HG02884 (cell line): ENCODE measurements around the gene HSP90B1.

Experiments used
- ATAC-seq: cut with Tn5 transposase; IDR thresholded peaks from one replicate; pipeline ENCODE4 v1.9.1; 2021; ENCODE audit warnings: mild to moderate bottlenecking, moderate library complexity; ENCODE audit not compliant: unreplicated experiment

HSP90B1 gene

DNA sequence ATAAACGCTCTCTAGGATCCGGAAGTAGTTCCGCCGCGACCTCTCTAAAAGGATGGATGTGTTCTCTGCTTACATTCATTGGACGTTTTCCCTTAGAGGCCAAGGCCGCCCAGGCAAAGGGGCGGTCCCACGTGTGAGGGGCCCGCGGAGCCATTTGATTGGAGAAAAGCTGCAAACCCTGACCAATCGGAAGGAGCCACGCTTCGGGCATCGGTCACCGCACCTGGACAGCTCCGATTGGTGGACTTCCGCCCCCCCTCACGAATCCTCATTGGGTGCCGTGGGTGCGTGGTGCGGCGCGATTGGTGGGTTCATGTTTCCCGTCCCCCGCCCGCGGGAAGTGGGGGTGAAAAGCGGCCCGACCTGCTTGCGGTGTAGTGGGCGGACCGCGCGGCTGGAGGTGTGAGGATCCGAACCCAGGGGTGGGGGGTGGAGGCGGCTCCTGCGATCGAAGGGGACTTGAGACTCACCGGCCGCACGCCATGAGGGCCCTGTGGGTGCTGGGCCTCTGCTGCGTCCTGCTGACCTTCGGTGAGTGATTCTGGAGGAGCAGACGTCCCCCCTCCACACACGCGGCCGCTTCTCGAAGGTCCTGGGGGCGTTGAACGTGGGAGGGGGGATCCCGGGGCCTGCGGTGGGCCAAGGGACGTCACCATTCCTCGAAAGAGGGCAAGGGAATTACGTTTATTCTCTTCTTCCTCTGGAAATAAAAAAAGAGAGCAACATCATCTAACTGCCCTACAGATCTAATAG lies at the start of gene HSP90B1:
Gene HSP90B1, plus strand, starts transcription at position 377 of the 753 bp plus-strand sequence. Its CDS starts 106 bp downstream, at position 483.
- ATAC-seq = peak; percentile 60

DNA sequence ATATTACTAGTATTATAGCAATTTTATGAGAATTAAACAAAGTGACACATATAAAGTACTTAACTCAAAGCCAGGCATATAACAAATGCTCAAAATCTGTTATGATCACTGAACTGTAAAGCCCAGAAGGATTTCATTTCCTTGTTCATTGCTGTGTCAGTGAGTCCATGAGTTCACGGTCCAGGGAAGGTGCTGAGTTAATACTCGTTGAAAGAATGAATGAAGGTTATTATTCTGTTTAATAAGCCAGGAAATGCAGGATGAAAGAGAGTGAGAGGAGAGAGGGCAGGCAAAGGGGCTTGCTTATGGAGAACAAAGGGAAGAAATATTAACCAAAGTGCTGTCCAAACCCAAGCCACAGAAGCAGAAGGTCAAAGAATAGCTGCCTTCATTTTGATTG lies 48.9 kb upstream of the HSP90B1 start:
- no peak for ATAC-seq

DNA sequence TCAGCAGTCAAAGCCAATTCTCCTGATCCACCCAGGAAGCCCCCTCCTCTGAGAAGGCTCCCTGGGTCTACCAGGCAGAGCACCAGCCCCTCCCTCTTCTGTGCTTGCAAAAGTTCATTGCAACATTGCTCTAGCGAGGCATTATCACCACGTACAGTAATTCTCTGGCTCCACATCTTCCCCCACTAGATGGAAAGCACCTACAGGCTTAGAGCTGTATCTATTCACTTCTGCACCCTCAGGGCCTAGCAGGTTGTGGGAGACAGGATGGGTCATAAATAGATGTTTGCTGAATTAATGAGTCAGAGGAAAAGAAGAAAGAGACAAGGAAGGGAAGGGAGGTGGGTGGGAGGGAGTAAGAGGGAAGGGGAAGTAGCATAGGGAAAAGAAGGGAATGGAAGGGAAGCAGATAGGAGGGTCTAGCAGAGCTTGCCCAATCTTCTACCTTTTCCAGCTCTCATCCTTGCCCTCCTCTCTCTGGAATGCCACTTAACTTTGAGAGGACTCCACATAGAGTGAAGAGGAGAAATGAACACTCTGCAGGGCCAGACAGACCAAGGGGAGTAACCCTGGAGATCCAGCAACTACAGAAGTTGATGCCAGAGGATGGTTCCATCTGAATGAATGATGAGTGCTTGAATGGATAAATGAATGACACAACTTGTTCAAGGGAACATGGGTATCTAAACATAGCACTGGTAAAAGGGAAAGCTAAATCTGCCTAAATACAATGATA lies 47.2 kb upstream of the HSP90B1 start:
- ATAC-seq = no peak

DNA sequence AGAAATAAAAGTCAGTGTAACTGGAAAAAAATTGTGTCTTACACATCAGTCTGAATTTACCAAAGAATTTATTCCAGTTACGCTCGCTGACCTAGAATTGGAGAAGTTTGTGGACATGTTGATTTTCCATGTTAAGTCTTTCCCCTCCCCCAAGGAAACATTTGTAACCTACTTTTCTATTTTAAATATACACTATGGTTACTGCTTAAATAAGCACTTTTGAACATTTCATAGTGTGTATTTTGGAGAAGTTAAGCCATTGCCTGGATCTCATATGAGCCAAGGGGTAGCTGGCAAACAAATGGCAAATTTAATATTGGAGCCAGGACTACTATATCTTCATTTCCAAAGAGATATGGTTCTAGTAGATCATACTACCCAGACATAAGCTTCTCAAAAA lies 46.3 kb upstream of the HSP90B1 start:
- no peak for ATAC-seq

DNA sequence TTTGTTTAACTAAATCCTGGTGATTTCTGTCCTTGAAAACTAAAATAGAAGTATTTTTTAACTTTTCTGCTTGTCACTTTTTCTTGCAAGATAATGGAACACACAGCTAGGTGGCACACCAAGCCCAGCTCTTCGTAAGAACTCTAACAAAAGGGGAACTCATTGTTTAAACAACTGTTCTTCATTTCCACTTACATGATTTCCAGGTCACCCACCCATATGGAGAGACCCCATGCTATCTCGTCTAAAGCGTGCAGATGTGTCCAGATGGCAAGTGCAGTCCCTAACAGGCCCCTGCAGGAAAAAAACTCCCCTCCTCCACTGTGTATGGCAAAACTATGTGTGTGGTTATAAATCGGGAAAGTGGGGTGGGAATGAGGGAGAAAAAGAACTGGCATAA lies 45.9 kb upstream of the HSP90B1 start:
- no peak for ATAC-seq

DNA sequence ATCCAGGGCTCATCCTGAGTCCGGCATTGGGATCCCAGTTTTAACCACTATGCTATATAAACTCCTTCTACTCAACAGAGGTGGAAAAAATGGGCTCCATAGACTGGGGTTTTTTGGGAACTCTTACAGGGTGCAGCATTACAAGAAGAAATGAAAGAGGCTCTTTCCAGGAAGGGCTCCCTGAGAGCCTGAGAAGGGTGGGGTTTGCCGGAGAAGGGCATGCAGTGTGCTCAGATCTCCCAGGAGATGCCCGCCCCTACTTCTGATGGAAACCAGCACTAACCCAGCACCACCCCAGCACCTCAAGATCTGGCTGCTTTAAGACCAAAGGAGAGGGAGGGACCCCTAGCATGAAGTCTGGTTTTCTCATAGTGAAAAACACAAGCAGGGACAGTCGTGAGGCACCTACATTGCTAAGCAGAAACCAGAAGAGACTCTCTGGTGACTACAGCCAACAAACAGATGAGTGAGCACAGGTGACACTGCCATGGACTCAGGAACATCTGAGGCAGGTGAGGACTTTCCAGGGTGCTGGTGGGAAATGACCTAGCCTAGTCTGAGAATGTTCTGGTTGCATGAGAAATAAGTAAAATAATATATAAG lies 43.9 kb upstream of the HSP90B1 start:
- ATAC-seq = no peak

DNA sequence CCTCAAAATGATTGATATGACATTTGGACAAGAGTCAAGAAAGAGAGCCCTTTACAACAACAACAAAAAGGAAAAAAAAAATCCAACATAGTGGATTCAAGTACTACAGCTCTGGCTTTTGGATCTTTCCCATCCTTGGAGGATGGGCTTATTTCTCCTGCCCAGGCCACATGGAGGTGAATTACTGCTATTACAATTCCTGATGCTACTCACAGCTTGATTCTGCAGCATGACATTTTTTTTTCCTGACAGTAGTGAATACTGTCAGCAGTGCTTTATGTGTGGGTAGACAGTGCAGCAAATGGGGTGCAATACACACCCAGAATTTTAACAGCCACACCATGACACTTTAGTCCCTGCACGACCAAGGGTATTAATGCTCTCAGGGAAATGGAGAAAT lies 42.5 kb upstream of the HSP90B1 start:
- no peak for ATAC-seq

DNA sequence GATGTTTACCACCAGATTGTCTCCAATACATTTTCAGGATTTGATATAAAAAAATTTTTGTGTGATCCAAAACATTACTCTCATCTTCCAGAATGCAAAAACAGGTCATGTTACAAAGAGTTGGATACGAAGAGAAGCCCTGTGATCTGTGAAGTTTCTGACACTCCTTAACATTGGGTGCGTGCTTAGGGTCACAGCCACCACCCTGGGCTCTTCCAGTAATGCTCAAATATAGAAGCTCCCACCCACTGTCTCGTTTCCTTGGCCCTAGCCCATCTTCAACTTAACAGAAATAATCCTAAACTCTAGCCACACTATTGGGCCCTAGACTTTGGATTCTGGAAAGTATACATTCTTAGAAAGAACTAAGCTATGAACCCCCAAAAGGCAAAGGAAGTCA lies 32.9 kb upstream of the HSP90B1 start:
- no peak for ATAC-seq

DNA sequence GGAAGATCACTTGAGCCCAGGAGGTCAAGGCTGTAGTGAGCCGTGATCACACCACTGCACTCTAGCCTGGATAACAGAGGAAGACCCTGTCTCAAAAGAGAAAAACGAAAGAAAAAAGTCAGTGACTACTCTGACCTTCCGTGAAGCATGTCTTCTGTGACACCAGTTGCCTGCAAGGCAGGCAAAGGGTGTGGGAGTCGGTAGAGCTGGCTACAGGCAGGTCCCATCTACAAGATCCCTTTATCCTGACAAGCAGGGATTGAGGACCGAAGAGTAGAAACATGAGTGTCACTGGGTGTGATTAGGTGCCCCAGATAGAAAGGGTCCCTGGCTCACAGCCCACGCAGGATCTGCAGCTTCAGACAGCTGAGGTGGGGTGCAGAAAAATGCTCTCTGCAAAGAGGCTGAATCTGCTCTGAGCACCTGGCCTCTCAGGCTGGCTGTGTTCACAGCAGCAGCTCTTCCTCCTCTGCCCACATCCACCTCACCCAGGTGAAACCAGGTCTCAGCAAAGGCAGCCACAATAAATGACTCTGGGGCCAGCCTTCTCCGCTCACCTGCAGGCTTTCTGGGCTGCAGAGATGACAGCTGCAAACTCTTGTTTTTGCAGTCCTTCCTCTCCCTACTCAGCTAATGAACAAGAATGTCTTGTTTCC lies 28.6 kb upstream of the HSP90B1 start:
- no peak for ATAC-seq

DNA sequence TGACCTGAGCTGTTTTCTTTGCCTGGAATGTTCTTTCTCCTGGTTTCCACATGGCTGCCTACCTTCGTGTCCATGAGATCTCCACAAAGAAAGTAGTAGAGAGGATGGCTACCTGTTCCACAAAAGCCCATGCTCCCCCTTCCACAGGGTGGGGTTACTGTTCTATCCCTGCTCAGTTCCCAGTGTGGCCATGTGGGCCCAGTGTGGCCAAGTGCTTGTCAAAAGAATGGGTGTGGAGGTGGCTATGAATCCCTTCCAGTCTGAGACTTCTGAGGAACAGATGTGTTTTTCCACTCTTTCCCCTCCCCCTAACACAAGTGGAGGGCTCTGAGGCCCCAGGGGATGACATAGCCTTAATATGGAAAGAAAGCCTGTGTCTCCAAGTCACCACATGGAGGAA lies 26.2 kb upstream of the HSP90B1 start:
- no peak for ATAC-seq

DNA sequence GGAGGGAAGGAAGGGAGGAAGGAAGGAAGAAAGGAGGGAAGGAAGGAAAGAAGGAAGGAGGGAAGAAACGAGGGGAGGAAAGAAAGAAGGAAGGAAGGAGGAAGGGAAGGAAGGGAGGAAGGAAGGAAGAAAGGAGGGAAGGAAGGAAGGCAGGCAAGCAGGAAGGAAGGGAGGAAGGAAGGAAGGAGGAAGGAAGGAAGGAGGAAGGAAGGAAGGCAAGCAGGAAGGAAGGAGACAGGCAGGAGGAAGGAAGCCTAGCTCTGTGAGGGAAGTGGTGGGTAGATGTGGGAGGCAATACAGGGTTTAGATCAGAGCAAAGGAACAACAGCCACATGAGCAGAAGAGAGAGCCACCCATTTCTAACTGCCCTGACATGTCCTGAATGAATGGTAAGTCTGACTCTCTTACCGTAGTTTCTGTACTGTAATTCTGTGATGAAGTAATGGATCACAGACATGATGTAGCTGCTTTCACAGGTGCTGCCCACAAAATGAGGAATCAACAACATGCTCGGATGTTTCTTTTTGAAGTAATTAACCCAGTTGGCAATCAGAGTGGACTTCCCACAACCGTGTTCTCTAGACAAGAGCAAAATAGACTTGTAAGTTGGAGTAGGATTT lies 24.4 kb upstream of the HSP90B1 start:
- ATAC-seq = no peak

DNA sequence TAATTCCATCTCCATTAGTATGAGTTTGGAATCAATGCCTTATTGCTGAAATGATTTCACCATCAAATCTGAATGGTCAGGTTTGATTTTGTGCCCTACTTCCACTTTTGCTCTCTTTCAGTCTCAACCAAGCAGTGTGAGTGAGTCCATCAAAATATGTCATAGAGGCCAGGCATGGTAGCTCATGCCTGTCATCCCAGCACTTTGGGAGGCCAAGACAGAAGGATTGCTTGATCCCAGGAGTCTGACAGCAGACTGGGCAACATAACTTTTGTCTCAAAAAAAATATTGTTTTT lies 22.0 kb upstream of the HSP90B1 start:
- ATAC-seq = no peak

DNA sequence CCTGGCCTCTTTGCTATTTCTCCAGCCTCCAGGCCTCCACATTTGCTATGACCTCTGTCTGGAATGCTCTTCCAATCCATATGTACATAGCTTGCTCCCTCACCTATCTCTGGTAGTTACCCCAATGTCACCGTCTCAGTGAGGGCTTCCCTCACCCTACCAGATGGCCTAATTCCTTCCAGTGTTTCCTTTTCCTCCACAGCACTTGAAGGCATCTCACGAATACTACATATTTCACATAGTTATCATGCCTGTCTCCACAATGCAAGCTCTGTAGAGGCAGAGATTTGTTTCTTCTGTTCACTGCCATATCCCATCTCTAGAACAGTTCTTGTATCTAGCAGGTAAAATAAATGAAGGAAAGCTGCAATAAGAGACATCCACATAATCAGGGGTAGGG lies 21.3 kb upstream of the HSP90B1 start:
- ATAC-seq = no peak

DNA sequence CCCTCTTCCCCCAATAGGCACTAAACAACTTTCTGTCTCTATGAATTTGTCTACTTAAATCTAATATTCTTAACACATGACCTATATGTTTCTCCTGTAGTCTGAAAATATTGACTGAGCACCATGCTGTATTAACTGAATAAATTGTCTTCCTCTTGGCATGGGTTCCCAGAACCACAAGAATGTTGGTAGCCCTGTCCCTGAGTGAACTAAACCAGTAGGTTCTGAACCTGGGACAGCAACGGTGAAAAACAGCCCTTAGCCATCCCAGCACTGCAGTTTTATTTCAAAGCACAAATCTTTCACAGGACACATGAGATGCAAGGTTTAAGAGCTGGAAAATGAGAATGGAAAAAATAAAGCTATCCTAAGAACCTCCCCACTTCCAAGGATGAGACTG lies 20.4 kb upstream of the HSP90B1 start:
- no peak for ATAC-seq

DNA sequence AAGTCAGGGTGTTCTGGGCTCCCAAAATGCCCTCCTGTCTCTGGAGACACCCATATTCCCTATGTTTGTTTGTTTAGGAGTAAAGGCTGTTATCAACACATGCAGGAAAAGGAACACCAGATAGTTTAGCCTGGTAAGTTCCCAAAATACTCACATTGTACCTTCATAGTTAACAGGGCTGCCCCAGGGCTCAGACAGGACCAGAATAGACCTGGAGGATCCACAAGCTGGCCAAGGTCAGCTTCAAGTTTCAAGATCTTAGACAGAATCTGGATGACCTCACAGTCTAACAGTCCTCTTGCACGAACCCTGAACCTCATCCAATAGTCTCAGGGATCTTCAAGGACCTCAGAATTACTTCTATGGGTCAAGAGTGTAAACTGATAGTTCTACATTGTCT lies 18.1 kb upstream of the HSP90B1 start:
- no peak for ATAC-seq

DNA sequence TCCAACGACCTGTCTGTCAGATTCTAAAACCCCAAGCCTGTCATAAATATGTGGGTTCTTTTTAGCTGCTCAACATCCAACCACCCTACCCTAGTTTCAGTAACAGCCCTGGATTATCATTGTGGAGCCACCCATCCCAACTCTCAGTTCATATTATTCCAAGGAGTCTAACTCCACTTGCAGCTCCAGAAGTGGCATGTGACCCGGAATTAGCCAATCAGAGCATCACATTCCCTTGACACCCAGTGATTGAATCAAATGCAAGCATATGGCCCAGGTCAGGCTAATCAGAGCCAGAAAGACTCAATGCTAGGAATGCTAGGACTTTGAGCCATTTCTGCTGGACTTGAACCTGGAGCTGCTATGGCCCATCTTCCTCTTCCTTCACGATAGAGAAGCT lies 17.1 kb upstream of the HSP90B1 start:
- ATAC-seq = no peak

DNA sequence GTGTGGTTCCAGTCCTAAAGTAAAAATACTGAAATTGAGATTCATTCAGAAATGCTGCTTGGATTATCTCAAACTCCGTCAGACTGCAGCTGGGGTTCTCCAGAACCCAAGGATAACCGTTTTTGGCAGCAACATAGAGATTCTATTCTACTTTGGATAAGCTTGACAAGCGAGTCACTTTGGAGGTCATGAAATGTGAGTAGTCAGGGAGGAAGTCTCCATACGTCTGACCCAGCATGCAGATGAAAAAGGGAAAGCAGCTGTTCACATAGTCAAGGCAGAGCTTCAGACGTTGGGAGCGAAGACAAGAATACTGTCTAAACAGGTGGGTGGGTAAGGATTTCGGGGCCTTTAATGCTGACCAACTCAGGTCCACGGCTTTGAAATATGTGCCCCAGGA lies 14.9 kb upstream of the HSP90B1 start:
- ATAC-seq = no peak

DNA sequence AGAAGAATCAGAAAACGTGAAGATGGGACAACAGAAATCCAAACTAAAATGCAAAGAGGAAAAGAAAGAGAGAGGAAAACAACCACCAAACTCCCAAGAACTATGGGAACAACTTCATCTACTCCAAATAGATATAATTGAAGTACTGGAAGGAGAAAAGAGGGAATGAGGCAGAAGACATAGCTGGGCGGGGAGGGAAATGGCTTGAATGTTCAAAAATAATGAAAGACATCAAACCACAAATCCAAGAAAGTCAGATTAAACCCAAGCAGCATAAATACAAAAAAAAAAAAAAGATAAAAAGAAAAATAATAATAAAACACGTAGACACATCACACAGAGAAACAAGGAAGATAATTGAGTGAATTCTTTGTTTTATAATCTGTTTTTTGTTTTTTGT lies 12.3 kb upstream of the HSP90B1 start:
- no peak for ATAC-seq

DNA sequence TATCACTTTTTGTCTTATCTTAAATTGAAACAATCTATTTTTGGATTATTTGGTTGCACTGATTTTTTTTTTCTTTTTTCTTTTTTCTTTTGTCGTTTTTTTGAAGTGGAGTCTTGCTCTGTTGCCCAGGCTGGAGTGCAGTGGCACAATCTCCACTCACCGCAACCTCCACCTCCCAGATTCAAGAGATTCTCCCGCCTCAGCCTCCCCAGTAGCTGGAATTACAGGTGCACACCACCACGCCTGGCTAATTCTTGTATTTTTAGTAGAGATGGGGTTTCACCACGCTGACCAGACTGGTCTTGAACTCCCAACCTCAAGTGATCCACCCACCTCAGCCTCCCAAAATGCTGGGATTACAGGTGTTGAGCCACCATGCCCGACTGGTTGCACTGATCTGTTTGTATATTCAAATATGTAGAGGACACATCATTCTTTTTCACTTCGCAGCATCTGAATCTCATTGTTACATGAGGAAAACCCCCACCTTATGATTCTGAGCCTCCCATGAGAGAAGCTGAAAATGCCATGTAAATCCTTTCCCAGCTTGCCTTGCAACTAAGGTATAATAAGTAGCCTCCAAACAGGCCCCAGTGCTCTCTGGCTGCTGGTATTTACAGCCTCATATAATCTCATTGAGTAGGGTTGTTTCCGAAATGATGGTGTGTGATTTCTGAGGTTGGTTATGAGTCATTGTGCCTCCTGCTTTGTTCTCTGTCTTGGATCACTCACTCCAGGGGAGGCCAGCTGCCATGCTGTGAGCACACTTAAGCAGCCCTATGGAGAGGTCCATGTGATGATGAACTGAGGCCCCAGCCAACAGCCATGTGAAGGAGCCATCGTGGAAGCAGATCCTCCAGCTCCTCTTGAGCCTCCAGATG lies 5.2 kb upstream of the HSP90B1 start:
- peak; percentile 33 for ATAC-seq

DNA sequence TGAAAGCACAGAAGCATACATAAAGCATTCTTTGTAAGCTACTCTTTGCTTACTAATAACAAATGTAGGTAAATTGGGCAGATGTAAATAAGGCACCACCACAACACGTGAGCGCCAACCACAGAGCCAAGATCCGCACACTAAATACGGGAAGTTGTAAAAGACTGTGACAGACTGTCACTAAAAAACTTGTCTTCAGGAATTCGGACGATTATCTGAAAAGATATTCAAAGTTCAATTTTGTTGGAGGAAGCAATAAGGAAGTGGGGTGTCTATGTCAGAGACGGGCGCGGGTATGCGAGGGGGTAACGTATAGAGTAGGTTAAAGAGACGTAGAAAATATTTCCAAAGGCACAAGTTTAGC lies 1.5 kb upstream of the HSP90B1 start:
- ATAC-seq = peak; percentile 18
